Stimulated activated naive CD4-positive, alpha-beta T cell treated with Interleukin-2 at 50 U/mL for 16 hours (primary cell): ENCODE measurements around the gene ABCA6.
"Not testable (repeated sequence)": the region's sequence is repeated elsewhere in the genome, so short reads cannot be mapped to it uniquely, and the experiment has no call there.

Source experiments
- DNase-seq: peaks from one replicate; lab custom pipeline; 2025; lab: John Stamatoyannopoulos, UW

ABCA6 gene, protein sequence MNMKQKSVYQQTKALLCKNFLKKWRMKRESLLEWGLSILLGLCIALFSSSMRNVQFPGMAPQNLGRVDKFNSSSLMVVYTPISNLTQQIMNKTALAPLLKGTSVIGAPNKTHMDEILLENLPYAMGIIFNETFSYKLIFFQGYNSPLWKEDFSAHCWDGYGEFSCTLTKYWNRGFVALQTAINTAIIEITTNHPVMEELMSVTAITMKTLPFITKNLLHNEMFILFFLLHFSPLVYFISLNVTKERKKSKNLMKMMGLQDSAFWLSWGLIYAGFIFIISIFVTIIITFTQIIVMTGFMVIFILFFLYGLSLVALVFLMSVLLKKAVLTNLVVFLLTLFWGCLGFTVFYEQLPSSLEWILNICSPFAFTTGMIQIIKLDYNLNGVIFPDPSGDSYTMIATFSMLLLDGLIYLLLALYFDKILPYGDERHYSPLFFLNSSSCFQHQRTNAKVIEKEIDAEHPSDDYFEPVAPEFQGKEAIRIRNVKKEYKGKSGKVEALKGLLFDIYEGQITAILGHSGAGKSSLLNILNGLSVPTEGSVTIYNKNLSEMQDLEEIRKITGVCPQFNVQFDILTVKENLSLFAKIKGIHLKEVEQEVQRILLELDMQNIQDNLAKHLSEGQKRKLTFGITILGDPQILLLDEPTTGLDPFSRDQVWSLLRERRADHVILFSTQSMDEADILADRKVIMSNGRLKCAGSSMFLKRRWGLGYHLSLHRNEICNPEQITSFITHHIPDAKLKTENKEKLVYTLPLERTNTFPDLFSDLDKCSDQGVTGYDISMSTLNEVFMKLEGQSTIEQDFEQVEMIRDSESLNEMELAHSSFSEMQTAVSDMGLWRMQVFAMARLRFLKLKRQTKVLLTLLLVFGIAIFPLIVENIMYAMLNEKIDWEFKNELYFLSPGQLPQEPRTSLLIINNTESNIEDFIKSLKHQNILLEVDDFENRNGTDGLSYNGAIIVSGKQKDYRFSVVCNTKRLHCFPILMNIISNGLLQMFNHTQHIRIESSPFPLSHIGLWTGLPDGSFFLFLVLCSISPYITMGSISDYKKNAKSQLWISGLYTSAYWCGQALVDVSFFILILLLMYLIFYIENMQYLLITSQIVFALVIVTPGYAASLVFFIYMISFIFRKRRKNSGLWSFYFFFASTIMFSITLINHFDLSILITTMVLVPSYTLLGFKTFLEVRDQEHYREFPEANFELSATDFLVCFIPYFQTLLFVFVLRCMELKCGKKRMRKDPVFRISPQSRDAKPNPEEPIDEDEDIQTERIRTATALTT (N-terminal part only)

DNA sequence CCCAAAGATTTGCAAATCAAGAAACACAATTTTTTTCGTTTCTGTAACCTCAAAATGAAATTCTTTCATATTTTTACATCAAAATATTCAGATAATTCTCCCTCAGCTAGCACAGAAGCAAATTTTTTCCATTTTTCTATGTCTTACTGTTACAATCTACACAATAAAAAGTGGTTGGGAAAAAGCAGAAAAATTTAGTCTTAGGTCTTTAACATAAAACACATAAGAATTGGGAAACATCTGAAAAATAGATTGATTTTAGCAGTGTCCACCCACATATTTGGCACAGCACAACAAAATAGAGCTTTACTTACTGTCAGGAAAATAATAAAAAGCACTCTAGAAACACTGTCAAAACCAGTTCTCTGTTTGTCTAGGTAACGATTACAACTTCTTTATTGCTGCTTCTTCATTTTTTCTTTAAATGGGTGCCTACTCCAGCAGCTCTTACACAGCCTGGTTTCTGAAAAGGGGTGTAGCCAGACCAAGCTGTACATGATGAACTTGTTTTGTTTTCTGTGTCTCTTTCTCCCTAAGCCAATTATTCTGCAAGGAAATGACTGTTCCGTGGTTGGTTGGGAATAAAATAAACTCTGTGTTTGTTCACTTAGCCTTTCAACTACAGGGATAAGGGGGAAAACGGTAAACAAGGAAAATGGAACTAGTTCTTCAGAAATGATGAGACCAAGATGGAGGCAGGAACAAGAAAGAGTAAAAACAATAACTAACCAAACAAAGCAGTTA, at the start of gene ABCA6:
Gene ABCA6, minus strand, starts transcription at position 465 of the 744 bp plus-strand sequence. CDS start 1,192 bp downstream, outside the sequence.
- no peak for DNase-seq

DNA sequence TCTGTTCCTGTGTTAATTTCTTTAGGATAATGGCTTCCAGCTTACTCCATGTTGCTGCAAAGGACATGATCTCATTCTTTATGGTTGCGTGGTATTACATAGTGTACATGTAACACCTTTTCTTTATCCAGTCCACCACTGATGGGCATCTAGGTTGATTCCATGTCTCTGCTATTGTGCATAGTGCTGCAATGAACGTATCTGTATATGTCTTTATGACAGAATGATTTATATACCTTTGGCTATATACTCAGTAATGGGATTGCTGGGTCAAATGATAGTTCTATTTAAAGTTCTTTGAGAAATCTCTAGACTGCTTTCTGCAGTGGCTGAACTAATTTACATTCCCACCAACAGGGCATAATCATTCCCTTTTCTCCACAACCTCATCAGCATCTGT, 47.1 kb upstream of the ABCA6 start:
- DNase-seq = no peak

GRCh38 chr17:69188064-69188463, 46.4 kb upstream of the ABCA6 start:
- no peak for DNase-seq

- no peak for DNase-seq
Observed at GRCh38 chr17:69187294-69187693, 45.6 kb upstream of the ABCA6 start.

GRCh38 chr17:69179227-69179952, 37.7 kb upstream of the ABCA6 start:
- no peak for DNase-seq

DNA sequence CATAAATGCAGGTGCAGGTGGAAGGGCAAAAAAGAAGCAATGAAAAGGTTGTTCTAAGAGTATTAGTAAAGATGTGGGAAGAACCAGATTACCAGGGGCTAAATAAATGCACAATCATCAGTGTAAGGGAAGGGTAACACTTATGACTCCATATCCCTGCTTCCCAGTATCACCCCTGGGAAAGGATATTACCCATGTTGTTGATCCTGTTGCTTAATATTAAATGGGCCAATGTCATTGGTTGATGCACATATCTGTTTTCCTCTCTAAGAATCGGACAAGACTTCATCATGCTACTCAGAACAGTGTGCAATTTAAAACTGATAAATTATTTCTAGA, 34.7 kb upstream of the ABCA6 start:
- no peak for DNase-seq

DNA sequence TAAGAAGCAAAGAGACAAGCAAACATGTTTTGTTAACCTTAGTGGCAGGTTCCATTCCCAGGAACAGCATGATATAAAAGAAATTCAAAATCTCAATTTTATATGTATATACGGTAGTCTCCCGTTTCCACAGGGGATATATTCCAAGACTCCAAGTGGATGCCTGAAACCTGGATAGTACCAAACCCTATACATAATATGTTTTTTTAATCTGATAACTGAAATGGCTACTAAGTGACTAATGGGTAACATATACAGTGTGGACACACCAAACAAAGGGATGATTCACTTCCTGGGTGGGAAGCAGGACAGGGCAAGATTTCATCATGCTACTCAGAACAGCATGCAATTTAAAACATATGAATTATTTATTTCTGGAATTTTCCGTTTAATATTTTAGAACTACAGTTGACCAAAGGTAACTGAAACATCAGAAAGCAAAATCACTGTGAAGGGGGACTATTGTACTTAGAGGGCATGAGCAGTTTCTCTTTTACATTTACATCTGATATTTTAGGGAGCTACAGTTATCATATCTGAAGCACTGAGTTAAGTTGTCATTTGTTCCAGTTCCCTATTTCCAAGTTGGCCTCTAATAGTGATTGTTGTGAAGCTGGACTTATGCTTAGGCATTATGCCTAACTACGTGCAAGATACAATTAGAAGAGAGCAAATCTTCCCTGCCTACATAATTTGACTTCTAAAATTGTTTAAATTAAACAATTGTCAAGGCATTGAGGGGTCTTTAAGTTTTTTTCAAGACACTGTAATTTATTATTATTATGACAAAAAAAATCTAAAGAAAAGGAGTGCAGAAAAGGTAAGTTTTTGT, 34.1 kb upstream of the ABCA6 start:
- no peak for DNase-seq

- no peak for DNase-seq
Observed at GRCh38 chr17:69175262-69175624, 33.5 kb upstream of the ABCA6 start.

DNA sequence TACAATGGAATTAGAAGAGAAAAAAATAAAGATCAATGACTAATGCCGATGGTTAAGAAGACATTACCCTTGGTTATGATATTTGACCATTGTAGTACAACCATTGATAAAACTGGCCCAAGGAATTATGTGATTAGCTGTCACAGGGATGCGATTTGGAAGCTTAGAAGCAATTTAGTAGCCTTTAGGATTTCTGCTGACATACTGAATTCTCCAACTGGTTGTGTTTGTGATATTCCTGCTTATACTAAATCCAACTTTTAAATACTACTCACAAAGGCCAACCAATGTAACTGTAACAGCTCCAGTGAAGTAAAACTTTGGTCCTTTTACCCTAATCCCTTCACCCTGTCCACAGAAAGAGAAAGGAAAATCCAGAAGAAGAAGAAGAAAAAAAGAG, 31.4 kb upstream of the ABCA6 start:
- DNase-seq = no peak

GRCh38 chr17:69170377-69170776, 28.7 kb upstream of the ABCA6 start:
- DNase-seq = no peak

- DNase-seq = not testable (repeated sequence)
Observed at GRCh38 chr17:69168642-69169041, 26.9 kb upstream of the ABCA6 start.

DNA sequence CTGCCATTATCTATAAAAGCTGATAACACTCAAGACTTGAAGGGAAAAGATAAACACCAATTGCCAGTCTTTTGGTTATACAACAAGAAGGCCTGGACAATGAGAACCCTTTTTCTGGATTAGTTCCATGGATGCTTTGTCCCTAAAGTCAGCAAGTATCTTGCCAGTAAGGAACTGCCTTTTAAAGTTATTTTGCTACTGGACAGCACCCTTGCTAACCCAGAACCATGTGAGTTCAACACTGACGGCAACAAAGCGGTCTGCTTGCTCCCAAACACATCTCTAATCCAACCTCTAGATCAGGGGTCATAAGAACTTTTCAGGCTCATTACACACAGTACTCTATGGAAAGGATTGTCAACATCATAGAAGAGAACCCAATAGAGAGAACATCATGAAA, 25.3 kb upstream of the ABCA6 start:
- no peak for DNase-seq

DNA sequence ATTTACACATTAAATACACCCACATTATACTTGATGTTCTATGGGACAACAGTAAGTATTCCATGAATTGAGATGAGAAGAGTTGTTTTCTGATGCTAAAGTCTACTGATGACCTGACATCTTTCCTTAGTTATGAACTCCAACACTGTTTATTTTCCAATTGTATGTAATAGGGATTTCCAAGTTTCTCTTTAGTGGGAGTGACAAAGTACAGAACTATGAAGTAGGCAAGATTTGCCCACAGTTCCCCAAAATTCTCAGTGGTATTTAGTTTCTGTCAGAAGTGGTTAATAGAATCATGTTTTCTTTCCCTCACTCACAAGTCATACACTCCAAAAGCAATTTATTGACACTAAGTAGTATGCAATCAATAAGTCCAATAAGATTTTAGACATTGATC, 22.5 kb upstream of the ABCA6 start:
- no peak for DNase-seq

DNA sequence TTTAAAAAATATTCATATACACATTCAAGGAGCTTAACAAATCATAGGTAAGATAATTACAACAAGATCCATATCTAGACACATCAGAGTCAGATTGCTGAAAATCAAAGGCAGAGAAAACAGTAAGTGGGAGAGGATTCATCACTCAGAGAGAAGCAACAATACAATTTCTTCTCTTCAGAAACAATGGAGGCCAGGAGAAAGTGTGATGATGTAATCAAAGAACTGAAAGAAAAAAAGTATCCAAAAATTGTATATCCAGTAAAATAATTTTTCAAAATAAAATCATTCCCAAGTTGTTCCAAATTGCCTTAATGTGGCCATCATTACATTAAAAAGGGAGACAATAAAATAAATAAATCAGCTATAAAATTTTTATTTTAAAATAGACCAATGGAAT, 17.7 kb upstream of the ABCA6 start:
- no peak for DNase-seq

DNA sequence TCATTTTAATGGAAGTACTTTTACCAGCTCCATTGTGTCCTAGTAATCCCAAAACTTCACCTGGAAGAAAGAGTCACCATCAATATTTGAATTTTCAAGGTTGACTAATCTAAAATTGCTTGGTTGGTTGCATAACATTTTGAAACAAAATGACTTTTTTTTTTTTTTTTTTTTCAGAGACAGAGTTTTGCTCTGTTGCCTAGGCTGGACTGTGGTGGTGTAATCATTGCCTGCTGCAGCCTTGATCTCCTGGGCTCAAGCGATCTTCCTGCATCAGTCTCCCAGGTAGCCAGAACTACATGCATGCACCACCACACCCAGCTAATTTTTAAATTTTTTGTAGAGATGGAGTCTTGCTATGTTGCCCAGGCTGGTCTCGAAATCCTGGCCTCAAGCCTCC, 12.6 kb upstream of the ABCA6 start:
- DNase-seq = no peak

GRCh38 chr17:69150333-69150732, 8.6 kb upstream of the ABCA6 start:
- no peak for DNase-seq

- DNase-seq = no peak
Observed at GRCh38 chr17:69147460-69147859, 5.8 kb upstream of the ABCA6 start.

DNA sequence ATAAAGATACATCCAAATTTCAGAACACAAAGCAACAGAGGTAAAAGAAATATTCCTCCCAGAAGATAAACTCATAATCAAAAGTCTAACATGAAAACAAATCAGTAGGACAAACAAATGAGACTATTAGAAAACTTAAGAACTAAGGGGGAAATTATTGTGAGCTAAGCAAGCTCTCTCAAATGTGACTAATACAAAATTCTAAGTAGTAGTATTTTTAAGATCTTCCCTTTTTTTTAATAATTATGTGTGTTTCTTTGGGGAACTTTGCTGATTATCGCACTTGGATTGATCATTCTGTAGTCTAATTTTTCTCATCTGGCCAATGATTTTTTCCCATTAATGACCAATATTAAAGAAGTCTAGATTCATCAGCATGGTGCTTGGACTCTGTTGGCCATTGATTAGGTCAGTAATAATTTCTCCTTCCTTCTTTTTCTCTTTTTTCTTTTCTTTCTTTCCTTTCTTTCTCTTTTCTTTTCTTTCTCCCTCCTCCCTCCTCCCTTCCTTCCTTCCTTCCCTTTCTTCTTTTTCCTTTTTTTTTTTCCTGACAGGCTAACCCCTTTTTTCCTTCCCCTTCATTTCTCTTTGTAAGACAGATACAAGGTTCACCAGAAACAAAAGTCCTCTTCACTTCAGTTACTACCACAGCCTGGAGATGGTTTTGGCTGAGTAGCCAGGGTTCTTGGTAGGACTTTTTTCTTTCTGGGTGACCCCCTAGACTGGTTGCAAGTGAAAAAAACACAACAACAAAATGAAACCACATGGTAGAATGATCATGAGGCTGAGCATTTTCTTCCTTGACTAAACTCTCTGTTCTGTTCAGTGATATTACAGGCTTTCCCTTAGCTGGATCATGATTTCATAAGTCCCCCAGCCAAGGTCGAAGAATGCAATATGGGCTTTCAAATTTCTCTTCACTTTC, 2.9 kb upstream of the ABCA6 start:
- no peak for DNase-seq

DNA sequence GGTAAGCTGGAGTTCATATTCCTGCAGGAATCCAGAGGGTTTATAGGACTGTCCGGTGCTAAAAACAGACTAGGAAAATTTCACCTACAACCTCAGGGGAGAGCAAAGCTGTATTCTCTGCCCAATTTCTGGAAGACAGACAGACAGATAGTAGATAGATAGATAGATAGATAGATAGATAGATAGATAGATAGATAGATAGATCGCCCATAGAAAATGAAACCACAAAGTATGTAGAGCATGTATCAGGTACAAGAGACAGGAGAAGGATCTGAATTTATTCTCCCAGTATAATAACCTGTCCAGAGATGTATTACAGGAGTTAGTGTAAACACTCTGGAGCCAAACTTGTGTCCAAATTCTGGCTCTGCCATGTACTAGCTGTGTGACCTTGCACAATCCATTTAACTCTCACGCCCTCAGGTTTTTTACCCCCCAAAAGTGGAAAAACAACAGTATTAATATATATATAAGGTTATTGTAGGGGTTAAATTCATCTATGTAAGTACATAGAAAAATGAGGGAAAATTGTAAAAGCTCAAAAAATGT, 2.1 kb upstream of the ABCA6 start:
- no peak for DNase-seq
